Tibial nerve (tissue), 4 donors: ENCODE data around the gene PDXP. TPM values are rescaled to one million over a fixed set of nuclear protein-coding genes. Genes with fewer than 3 reads are reported as not detected.

ENCODE experiments used
- DNase-seq, 2 donors: peaks; one replicate each; pipeline ENCODE4 v3.0.0-alpha.2; 2019; ENCODE audit warnings: low spot score in 2 of 2
- H3K27ac ChIP-seq, 4 donors: fragments of 200-600 bp; sonication (generic) in 3 of 4; one replicate each; pipeline ENCODE4 v1.5.1; 2017 to 2019; ENCODE audit warnings: mild to moderate bottlenecking in 1 of 4
- H3K27me3 ChIP-seq, 2 donors: fragments of 200-600 bp; sonication (generic) in 1 of 2; one replicate each; pipeline versions ENCODE4 v1.5.1 to v1.6.0; 2017 to 2019
- H3K36me3 ChIP-seq, 3 donors: fragments of 200-600 bp; sonication (generic); one replicate each; pipeline ENCODE4 v1.5.1; 2018 to 2019
- H3K4me1 ChIP-seq, 4 donors: fragments of 200-600 bp; sonication (generic) in 3 of 4; one replicate each; pipeline ENCODE4 v1.5.1; 2017 to 2019
- H3K4me3 ChIP-seq, 4 donors: fragments of 200-600 bp; sonication (generic) in 3 of 4; one replicate each; pipeline ENCODE4 v1.5.1; 2017 to 2019; ENCODE audit warnings: mild to moderate bottlenecking in 1 of 4, moderate library complexity in 1 of 4
- H3K9me3 ChIP-seq, 4 donors: fragments of 200-600 bp; sonication (generic) in 3 of 4; one replicate each; pipeline ENCODE4 v1.5.1; 2017 to 2019
- EP300 ChIP-seq, 2 donors: sonication (generic); formaldehyde crosslinking; IDR thresholded peaks; one replicate each; pipeline ENCODE4 v1.6.1; 2017; ENCODE audit warnings: antibody characterized with exemption in 2 of 2, mild to moderate bottlenecking in 1 of 2
- POLR2A ChIP-seq, 2 donors: fragments of 450-650 bp; IDR thresholded peaks; one replicate each; pipeline ENCODE4 v1.6.1; 2017; ENCODE audit warnings: antibody characterized with exemption in 2 of 2, mild to moderate bottlenecking in 2 of 2, moderate library complexity in 2 of 2
- WGBS, 2 donors: methylation state at CpG; one replicate each; pipeline ENCODE4 v1.1.5; 2018; 5-methylcytosine and 5-hydroxymethylcytosine counted together
- total RNA-seq, 4 donors: library from RNA; depleted of rRNA; stranded (reverse); fragments of >200 nt; gene quantifications; one replicate each; pipeline ENCODE4 v1.1.0, GENCODE V29; 2016
- TF ChIP-seq, protein P1 (sequence below), 5 experiments: fragments of 200-600 bp in 3 of 5; fragments of 450-650 bp in 2 of 5; sonication (generic) in 3 of 5; IDR thresholded peaks; one replicate each; pipeline ENCODE4 v1.5.1; 2016 to 2019; ENCODE audit warnings: antibody characterized with exemption in 5 of 5, mild to moderate bottlenecking in 3 of 5, moderate library complexity in 2 of 5

PDXP gene
- total RNA-seq, 4 donors from 2014 or later: 14.7 to 19.7 (median 16.2) TPM

DNA sequence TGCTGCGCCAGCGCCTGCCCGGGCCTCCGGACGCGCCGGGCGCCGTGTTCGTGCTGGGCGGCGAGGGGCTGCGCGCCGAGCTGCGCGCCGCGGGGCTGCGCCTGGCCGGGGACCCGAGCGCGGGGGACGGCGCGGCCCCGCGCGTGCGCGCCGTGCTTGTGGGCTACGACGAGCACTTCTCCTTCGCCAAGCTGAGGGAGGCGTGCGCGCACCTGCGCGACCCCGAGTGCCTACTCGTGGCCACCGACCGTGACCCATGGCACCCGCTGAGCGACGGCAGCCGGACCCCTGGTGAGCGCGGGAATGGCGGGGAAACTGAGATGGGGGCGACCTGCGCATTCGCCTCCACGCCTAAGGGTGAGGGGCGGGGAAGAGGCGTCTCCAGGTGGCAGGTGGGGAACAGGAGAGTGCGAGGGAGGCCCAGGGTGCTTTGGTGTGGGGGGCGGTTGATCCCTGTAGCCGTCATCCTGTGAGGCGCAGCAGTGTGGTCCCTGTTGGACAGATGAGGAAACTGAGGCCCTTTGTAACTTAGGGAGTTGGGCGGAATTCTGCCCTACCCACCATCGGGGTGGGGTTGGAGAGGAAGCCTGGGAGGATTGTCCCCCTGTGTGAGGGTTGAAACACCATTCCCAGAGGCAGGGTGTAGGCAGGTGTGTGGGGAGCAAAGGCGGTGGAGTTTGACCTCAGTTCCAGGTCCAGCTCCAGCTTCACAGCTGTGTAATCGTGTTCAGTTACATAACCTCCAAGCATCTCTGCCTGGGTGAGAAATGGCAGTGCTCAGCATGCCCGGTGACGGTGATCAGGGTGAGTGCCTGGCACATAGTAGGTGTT, 758 bp downstream of the PDXP start:
- peak overlapping the region; percentile 38 to 83 (median 58) for H3K4me3 ChIP-seq
- no peak for TF ChIP-seq POLR2A (IDR thresholded peaks at IDR 0.05)
- TF ChIP-seq, protein P1, sequence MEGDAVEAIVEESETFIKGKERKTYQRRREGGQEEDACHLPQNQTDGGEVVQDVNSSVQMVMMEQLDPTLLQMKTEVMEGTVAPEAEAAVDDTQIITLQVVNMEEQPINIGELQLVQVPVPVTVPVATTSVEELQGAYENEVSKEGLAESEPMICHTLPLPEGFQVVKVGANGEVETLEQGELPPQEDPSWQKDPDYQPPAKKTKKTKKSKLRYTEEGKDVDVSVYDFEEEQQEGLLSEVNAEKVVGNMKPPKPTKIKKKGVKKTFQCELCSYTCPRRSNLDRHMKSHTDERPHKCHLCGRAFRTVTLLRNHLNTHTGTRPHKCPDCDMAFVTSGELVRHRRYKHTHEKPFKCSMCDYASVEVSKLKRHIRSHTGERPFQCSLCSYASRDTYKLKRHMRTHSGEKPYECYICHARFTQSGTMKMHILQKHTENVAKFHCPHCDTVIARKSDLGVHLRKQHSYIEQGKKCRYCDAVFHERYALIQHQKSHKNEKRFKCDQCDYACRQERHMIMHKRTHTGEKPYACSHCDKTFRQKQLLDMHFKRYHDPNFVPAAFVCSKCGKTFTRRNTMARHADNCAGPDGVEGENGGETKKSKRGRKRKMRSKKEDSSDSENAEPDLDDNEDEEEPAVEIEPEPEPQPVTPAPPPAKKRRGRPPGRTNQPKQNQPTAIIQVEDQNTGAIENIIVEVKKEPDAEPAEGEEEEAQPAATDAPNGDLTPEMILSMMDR (IDR thresholded peaks at IDR 0.05): no peak
- H3K4me1 ChIP-seq: peaks cover 0 to 60% (median 26%) of the 10 kb centered on the region in 4 donors
- WGBS, 2 donors: 5 to 8% methylated on average over 26 to 28 of the region's 68 CpGs
- no peaks in the 10 kb centered on the region for H3K27me3 ChIP-seq
- no peaks in the 10 kb centered on the region for H3K9me3 ChIP-seq
- no peak for DNase-seq
- peak overlapping the region in 3 of 4 donors; percentile 85 to 90 (median 86) for H3K27ac ChIP-seq
- no peaks in the 10 kb centered on the region for H3K36me3 ChIP-seq

DNA sequence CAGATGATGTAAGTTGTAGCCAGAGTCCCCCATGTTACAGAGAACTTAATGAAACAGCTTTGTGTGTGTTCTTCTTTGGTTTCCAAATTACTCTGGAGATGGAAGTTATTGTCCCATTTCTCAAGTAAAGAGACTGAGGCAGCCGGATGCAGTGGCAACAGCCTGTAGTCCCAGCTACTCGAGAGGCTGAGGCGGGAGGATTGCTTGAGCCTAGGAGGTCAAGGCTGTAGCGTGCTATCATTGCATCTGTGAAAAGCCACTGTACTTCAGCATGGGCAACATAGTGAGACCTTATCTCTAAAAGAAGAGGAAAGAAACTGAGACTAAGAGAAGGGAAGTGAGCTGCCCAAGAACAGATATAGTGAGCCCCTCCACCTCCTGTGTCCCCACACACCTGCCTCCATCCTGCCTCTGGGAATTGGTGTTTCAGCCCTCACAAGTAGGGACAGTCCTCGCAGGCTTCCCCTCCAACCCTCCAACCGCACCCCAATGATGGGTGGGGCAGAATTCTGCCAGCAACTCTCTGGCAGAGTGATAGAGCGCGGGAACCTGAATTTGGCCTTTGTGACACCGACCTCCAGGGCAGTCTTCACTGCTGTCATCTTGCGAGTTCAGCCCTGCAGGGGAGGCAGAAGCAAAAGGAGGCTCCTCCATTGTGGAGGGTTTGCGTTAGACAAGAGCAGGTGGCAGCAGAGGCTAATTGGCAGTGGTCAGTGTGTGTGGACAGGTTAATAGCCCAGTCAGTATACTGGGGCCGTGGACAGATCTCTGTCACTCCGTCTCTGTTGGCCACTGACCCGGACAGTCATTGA, 1.6 kb downstream of the PDXP start:
- no peak for DNase-seq
- TF ChIP-seq EP300 (IDR thresholded peaks at IDR 0.05) (no peak), POLR2A (IDR thresholded peaks at IDR 0.05) (no peak)
- TF ChIP-seq, protein P1 (IDR thresholded peaks at IDR 0.05): no peak
- peaks cover 0 to 66% (median 27%) of the 10 kb centered on the region in 4 donors for H3K4me1 ChIP-seq
- peak overlapping the region; percentile 38 to 83 (median 58) for H3K4me3 ChIP-seq
- no peaks in the 10 kb centered on the region for H3K36me3 ChIP-seq
- H3K27ac ChIP-seq: peak overlapping the region; percentile 47 to 90 (median 86)
- 63 to 68% methylated on average over 14 of the region's 14 CpGs for WGBS, 2 donors
- H3K27me3 ChIP-seq: no peaks in the 10 kb centered on the region
- H3K9me3 ChIP-seq: no peaks in the 10 kb centered on the region

DNA sequence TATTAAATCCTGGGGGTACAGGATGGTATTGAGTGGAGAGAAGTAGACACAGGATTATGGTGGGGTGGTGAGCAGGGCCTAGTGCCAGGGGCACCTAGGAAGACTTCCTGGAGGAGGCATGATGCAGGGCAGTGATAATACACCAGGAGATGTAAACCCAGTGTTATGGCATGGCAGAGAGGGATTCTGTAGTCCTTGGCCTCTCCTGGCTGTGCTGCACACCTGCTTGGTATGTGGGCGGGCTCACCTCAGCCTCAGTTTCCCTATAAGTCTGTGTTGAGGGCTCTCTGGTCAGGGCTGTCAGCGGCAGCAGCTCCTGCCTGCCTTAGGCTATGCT, 2.2 kb downstream of the PDXP start:
- 56 to 64% methylated on average over 2 of the region's 2 CpGs for WGBS, 2 donors
- H3K27ac ChIP-seq: peak overlapping the region; percentile 47 to 90 (median 86)

DNA sequence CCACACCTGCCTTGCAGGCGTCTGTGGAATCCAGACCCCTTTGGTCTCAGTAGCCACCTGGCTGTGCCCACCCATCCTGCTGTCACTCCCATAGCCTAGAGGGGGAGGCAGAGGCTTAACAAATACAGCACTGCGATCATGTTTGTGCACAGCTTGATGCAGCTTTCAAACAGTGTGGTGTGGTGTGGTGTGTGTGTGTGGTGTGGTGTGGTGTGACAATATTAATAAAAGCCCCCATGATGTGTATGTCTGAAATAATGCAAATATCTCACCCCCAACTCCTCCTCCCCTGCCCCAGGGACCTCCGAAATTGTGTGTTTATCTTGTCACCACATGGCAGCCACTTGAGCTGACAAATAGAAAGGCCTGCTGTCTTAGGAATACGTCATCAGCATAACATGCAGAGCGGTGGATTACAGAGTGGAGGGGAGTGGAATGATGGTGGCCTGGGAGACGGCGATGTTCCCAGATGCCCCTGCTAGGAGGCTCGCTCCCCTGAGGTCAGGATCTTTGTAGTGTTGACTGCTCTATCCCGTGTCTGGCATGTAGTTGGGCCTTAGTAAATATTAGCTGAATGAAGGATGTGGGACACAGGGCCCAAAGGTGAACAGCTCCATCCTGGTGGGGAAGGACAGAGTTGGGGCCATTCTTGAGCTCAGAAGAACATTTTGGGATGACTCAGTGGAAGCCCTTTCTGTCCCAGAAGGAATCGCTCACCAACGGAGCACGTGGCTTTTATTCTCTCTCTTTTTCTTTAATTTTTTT, 2.8 kb downstream of the PDXP start:
- Histone ChIP-seq H3K4me1 (peaks cover 0 to 72% (median 29%) of the 10 kb centered on the region in 4 donors), H3K9me3 (no peaks in the 10 kb centered on the region), H3K27ac (peak overlapping the region; percentile 47 to 90 (median 86)), H3K27me3 (no peaks in the 10 kb centered on the region), H3K36me3 (peaks cover 0 to 9% (median 0%) of the 10 kb centered on the region in 3 donors), H3K4me3 (no peak overlapping the region)
- TF ChIP-seq, protein P1 (IDR thresholded peaks at IDR 0.05): peak; percentile 34 to 73 (median 50)
- TF ChIP-seq EP300 (IDR thresholded peaks at IDR 0.05): peak in 1 of 2 donors; percentile 27
- TF ChIP-seq POLR2A (IDR thresholded peaks at IDR 0.05): peak in 1 of 2 donors; percentile 42
- no peak for DNase-seq
- WGBS, 2 donors: 20 to 22% methylated on average over 12 of the region's 12 CpGs

More for the DNA sequence above, 2.2 kb downstream of the PDXP start:
- no peak for TF ChIP-seq EP300 (IDR thresholded peaks at IDR 0.05)
- TF ChIP-seq, protein P1 (IDR thresholded peaks at IDR 0.05): no peak
- TF ChIP-seq POLR2A (IDR thresholded peaks at IDR 0.05): no peak
- H3K27me3 ChIP-seq: no peaks in the 10 kb centered on the region
- peaks cover 0 to 66% (median 28%) of the 10 kb centered on the region in 4 donors for H3K4me1 ChIP-seq
- DNase-seq: no peak
- no peak overlapping the region for H3K4me3 ChIP-seq
- H3K36me3 ChIP-seq: peaks cover 0 to 3% (median 0%) of the 10 kb centered on the region in 3 donors
- no peaks in the 10 kb centered on the region for H3K9me3 ChIP-seq
